DOHH2 (cell line): ENCODE data around the gene HDAC10.

Experiments
- CTCF ChIP-seq: fragments of 200-600 bp; sonication (generic); IDR thresholded peaks from one replicate; pipeline ENCODE4 v1.5.1; 2014; ENCODE audit warnings: antibody characterized with exemption, mild to moderate bottlenecking, low read depth, low read length; ENCODE audit not compliant: poor library complexity, severe bottlenecking
- EZH2phosphoT487 ChIP-seq: fragments of 200-600 bp; sonication (generic); IDR thresholded peaks from 2 replicates; pipeline ENCODE4 v1.6.1; 2017; ENCODE audit warnings: borderline replicate concordance, mild to moderate bottlenecking, antibody characterized with exemption, low read length, moderate library complexity, mixed read lengths

- TF ChIP-seq CTCF (no peak), EZH2phosphoT487 (no peak)
These were observed 1.5 kb downstream of the HDAC10 start for GRCh38 chr22:50249341-50250248.
